GM12891 (cell line): Measurements from ENCODE around the gene TBC1D2.

Source experiments
- POLR2A ChIP-seq: IDR thresholded peaks from 2 replicates; pipeline ENCODE4 v1.6.1; 2011; ENCODE audit warnings: low read depth, low read length, control low read depth
- POLR2AphosphoS5 ChIP-seq: IDR thresholded peaks from 2 replicates; pipeline ENCODE4 v1.6.1; 2011; ENCODE audit warnings: low read depth, low read length, control low read depth

DNA sequence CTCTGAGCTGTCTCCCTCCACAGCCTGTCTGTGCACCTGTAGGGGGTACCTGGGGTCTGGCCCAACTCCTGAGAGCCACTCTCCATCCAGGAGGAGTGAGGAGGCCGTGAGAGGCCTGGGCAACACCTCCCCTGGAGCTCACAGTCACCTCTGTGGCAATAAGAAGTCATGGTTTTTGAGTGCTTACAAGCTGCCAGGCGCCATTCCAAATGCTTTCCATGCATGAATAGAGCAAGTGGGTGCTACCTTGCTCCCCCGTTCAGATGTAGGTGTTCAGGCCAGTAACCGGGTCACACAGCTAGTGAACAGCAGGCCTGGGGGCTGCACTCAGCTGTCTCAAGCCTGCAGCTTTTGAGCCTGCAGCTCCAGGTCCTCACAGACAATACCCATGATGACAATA, 93.6 kb downstream of the TBC1D2 start:
- TF ChIP-seq POLR2A (no peak), POLR2AphosphoS5 (no peak)
